A549 treated with GW870086 at 1 μM for 4 hours (cell line): ENCODE data around the gene GOLT1A. TPM values are rescaled to one million over a fixed set of nuclear protein-coding genes. Genes with fewer than 3 reads are reported as not detected.

Source experiments
- total RNA-seq: library from RNA; stranded (reverse); fragments of 200-300 nt; extraction: Qiagen RNA extraction; gene quantifications from 5 replicates; pipeline ENCODE4 v1.2.3, GENCODE V29; 2022; ENCODE audit warnings: low read depth

Gene GOLT1A, protein sequence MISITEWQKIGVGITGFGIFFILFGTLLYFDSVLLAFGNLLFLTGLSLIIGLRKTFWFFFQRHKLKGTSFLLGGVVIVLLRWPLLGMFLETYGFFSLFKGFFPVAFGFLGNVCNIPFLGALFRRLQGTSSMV
- total RNA-seq: 4.2 to 7.0 TPM (median 4.8 TPM) in 5 replicates

DNA sequence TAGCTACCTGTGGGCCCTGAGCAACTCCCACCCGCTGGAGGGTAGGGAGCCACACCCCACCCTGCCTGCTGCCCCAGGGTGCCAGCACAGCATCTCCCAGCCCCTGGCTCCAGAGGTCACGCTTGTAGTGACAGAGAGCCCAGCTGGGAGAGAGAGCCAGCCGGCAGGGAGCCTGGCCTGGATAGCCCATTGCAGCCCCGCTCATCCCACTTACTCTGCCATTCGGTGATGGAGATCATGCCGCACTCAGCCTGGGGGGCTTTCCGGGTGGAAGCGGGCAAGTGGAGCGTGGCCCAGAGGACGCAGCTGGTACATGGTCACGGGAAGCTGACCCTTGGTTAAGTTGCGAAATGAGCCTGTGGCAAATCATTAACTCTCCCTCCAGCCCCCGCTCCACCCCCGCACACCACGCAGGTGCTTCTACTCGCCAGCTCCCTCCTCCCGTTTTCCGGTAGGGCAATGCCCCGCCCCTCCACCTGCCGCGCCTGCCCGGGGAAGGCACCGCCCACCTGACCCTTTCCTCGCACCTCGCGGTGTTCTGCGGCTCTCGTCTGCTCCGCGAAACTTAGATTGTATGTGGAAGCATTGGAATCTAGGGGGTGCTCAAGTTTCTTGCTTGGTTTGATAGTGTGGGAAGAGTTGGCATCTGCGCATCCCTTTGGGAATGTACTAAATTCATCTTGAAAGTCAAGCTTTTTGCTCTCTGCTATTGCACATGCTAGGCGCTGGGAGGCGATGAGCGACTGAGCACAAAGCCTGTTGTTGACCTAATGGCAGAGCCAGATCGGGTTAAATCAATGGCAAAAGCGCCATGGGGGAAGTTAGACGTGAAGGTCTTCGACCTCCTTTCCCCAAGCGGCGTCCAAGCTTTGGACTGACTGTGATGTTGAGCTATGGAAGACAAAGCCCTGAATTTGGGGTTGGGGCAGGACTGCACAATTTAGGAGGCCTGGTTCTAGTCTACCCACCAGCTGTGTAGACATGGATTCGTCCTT is at the start of gene GOLT1A:
TSS of gene GOLT1A (minus strand) at position 321 of the 995 bp plus-strand sequence. CDS start at position 239, 82 bp downstream.

DNA sequence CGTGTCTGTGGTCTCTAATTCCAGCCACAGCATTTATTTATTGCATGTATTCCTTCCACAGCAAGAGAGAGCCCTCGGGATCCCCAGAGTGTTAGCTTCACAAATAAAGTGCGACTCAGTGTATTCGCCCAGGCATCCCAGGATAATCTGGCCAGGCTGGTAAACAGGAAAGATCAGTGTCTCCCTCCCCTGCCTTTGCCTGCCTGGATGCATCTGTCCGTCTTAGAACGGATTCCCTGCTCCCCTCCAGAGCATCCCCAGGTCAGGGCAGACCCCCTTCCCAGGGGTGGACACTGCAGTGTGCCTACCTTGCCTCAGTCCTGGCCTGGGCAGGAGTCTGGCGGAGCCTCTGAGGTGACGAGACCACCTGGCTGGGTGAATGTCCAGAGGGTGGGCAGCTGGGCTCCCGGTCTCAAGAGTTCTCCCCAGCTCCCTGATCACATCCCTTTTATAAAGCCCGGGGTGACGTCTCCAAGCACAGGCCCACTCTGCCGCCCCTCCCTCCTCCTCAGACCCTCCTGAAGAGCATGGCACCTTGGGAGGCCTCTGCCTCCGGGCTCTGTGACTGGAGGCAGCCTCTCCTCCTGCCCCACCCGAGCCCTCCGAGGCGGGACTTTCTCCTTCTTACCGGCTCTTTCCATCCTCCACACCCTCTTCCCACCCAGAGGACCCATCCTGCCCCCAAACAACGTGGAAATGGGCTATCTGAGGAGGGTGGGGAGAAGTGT is 17.6 kb downstream of the GOLT1A start, which contains the start of gene KISS1:
TSS of gene KISS1 (minus strand) at position 424 of the 728 bp plus-strand sequence. CDS start 3,615 bp downstream, outside the sequence.

DNA sequence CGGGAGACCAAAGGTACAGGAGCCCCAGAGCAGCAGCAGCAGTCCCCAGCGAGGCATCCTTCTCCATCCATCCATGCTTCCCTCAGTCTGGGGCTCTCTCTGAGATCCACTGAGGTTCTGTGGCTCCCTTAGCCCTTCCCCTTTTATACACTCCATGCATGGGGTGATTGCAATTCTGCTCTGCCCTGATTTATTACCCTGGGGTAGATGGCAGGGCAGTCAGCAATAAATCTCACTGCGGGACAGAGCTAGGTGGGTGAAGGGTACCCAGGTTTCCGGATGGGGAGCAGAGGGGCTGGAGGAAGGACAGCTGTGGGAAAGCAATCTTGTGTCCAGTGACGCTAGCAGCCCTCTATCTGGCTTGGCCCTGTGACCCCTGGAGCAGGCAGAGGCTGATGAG is 47.6 kb downstream of the GOLT1A start, which contains the start of gene REN:
TSS of gene REN (minus strand) at position 119 of the 400 bp plus-strand sequence. CDS start at position 75, 44 bp downstream.

DNA sequence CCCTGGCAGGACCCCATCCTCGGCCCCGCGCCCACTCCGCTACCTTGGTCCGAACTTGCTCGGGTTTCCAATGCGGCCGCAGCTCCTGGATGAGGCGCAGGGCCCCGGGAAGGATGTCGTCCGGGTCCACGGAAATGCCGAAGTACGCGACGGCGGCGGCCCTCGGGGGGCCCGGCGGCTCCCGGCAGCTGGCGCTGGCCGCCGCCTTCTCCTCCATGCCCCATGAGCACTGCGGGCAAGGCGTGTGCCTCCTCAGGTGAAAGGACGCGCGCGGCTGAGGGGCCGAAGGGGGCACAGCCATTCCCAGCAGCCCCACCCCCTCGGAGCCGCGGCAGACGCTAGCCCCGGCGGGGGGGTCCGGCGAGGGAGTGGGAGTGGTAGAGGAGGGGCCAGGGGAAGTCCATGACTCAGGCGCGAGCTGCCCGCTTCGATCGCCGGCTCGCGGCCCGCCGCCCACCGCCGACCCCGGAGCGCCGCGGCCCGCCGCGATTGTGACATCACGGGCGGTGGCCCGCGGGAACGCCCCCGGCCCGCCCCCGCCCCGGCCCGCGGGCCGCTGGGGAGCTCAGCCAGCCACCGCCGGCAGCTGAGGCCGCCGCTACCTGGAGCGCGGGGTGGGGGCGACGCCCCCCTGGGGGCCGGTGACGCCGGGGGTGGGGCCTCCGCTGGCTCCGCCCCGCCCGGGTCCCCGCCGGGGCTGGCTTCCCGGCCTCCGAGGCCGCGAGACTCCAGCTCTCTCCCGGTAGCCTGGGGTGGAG is 62.1 kb downstream of the GOLT1A start, which contains the start of gene ETNK2:
TSS of gene ETNK2 (minus strand) at position 493 of the 758 bp plus-strand sequence. CDS start at position 301, 192 bp downstream.

Other genes with a start within 250 kb of the GOLT1A start
- 19.5 to 23.5 TPM (median 22.6 TPM) in 5 replicates for gene SOX13, start 140.9 kb downstream of the GOLT1A start, total RNA-seq
- 5.6 to 6.4 TPM (median 5.8 TPM) in 5 replicates for gene ETNK2, start 61.9 kb downstream of the GOLT1A start, total RNA-seq
- 0.13 TPM in 1 of 5 replicates, not detected in the others for gene REN, start 47.7 kb downstream of the GOLT1A start, total RNA-seq
- 0.21 to 0.96 TPM (median 0.46 TPM) in 5 replicates for gene KISS1, start 17.5 kb downstream of the GOLT1A start, total RNA-seq
- gene PLEKHA6, start 145.9 kb upstream of the GOLT1A start, total RNA-seq: 26.3 to 37.8 TPM (median 34.4 TPM) in 5 replicates
- 26.3 to 32.3 TPM (median 28.7 TPM) in 5 replicates for gene PPP1R15B, start 197.8 kb upstream of the GOLT1A start, total RNA-seq